ENCODE data around the gene RBP5.

Gene RBP5, protein sequence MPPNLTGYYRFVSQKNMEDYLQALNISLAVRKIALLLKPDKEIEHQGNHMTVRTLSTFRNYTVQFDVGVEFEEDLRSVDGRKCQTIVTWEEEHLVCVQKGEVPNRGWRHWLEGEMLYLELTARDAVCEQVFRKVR

DNA sequence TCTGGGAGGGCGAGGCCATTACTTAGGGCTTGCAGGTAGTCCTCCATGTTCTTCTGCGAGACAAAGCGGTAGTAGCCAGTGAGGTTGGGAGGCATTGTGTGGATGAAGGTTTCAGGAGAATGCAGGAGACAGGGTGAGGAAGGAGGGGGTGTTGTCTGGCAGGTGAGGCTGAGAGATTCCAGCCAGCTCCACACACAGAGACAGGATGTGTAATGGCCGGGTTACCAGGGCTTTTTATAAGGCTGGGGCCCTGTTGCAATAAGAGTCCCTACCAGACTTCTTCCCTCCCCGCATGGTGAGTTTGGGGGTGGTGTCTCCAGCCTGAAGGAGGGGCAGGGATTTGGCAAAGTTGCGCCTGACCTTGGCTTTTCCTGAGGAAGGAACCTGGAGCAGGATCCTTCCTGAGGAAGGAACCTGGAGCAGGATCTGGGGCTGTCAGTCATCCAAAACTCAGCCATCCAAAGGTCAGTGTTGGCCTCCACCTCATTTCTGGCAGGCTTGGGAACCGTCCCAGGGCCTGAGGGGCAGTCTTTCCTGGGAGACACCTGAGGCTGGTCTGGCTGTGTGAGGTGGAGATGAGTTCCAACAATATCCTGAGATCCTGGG lies at the start of gene RBP5:
Gene RBP5, minus strand, starts transcription at position 209 of the 606 bp plus-strand sequence. Its CDS starts 114 bp downstream, at position 95.
- DNase-seq (ENCODE audit: low read depth), result no peak

DNA sequence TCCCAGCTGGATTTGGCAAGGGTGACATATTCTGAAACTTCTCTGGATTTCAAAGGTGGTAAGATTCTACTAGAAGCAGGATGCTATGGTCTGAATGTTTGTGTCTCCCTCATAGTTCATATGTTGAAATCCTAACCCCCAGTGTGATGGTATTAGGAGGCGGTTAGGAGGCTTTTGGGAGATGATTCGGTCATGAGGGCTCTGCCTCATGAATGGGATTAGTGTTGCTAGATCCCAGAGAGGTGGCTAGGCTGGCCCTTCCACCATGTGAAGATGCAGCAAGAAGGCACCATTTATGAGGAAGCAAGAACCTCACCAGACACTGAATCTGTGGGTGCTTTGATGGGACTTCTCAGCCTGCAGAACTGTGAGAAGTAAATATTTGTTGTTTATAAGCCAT lies 49.8 kb upstream of the RBP5 start:
- DNase-seq (ENCODE audit: low read depth), result no peak

DNA sequence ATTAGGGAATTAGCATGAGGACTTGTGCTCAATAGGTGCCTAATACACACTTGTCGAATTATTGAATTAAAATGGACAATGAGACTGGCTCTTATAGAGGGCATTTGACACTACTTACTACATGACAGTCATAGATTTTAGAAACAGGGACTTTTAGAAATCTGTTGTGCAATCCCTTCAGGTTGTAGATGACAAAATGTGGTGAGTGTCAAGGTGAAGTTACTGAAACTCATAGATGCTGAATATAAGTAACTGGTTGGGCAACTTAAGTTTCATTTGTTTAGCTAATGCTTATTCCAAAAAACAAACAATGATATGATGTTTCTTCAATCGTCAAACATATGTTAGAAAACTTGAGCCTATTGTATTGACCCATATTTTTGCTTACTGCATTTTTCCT lies 47.9 kb upstream of the RBP5 start:
- no peak for DNase-seq (ENCODE audit: low read depth)

DNA sequence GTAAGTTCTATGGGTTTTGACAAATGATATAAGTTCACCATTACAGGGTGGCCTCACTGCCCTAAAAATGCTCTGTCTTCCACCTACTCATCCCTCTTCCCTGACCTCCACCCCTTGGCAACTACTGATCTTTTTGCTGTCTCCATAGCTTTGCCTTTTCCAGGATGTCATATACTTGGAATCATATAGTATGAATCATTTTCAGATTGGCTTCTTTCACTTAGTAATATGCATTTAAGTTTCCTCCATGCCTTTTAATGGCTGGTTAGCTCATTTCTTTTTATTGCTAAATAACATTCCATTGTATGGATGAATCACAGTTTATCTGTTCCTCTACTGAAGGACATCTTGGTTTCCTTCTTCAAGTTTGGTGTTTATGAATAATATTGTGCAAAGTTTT lies 46.8 kb upstream of the RBP5 start:
- peak; percentile 81 for DNase-seq (ENCODE audit: low read depth)

DNA sequence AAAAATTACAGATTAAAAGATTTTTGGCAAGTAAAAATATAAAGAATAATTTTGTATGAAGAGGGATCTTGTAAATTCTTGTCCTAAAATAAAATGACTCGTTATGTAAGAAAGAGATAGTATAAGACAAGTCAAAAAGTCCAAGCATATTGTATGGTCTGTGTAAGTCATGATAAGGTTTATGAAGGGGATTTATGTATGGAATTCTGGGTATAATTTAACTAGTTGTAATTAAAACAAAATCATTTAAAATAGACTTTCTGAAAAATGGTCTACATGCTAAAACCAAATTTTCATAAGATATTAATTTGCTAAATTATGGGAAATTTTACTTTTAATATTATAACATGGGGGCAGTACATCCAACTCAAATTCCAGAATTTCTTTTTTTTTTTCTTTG lies 43.2 kb upstream of the RBP5 start:
- DNase-seq (ENCODE audit: low read depth), result no peak

DNA sequence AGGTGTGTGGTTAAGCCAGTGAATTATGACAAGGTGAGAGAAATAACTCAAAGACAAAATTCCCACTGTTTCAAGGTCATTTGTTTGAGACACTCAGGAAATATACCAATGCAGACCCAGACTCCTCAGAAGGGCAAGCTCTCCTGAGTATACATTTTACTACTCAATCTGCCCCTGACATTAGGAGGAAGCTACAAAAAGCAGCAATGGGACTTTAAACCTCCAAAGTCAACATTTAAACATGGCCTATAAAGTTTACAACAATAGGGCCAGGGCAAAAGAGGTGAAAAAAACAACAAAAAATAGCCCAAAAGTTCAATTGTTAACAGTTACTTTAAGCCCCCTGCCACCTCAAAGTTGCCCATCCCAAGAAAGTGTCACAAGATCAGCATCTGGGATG lies 41.3 kb upstream of the RBP5 start:
- DNase-seq (ENCODE audit: low read depth), result no peak

DNA sequence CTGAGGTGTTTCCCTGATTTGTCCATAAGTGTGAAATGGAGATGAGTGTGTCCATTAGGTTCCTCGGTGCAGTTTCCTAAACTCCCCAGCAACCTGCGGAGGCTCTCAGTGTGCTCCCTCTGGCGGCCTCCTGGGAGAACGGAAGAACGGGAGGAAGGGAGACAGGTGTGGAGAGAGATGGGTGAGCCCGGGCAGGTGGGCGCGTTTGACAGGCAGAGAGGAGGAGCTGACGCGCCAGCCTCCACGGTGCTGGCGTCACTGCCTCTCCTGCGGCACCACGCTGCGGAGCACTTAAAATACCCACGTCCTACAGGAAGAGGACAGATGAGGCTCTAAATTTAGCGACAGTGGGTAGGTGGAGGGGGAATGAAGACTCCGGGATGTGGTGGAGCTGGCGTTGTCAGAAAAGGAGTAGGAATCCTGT lies 34.0 kb upstream of the RBP5 start:
- DNase-seq (ENCODE audit: low read depth), result peak; percentile 30

DNA sequence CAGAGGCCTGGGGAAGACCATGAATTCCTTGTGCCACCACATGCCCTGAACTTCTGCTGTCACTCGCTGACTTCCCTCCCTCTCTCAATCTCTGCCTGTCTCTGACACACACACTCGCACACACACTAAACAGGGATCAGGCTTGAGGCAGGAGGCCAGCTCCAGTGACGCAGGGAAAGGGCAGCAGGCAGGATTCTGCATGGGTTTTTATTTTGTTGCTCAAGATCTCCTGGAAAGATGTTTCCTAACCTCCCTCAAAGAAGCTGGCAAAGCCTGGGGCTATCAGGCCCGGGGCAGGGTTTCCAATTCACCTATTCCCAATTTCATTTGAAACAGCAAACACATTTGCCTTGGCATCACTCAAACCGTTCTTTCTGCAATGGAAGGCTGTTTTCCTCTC lies 33.1 kb upstream of the RBP5 start:
- DNase-seq (ENCODE audit: low read depth), result peak; percentile 35

DNA sequence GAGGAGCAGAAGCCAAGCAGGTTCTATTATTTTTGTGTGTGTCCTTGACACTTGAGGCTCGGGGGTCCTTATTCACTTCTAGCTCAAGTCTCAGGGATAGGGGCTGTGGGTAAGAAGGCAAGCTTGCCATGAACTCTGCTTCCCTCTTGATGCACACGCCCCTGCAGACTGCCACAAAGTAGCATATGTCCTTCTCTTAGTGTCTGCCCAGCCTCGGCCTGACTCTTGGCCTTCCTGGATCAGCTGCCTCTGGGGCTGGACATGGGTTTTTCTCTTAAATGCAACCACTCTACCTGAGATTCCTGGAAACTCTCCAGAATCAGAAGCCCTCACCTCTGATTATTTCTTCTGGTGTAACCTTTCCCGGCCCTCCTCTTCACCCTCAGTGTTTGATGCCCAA lies 32.6 kb upstream of the RBP5 start:
- no peak for DNase-seq (ENCODE audit: low read depth)

DNA sequence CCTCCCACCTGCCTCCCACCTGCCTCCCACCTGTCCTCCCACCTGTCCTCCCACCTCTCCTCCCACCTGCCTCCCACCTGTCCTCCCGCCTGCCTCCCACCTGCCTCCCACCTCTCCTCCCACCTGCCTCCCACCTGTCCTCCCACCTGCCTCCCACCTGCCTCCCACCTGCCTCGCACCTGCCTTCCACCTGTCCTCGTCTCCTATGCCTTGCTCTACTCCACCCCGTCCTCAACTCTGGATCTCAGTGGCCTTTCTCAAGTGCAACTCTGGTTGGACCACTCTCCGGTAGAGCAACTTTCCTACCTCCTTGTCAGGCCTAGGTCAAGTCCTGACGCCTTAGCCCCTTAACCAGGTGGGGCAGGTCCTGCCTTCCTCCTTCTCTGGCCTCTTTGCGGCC lies 31.5 kb upstream of the RBP5 start:
- DNase-seq (ENCODE audit: low read depth), result no peak

DNA sequence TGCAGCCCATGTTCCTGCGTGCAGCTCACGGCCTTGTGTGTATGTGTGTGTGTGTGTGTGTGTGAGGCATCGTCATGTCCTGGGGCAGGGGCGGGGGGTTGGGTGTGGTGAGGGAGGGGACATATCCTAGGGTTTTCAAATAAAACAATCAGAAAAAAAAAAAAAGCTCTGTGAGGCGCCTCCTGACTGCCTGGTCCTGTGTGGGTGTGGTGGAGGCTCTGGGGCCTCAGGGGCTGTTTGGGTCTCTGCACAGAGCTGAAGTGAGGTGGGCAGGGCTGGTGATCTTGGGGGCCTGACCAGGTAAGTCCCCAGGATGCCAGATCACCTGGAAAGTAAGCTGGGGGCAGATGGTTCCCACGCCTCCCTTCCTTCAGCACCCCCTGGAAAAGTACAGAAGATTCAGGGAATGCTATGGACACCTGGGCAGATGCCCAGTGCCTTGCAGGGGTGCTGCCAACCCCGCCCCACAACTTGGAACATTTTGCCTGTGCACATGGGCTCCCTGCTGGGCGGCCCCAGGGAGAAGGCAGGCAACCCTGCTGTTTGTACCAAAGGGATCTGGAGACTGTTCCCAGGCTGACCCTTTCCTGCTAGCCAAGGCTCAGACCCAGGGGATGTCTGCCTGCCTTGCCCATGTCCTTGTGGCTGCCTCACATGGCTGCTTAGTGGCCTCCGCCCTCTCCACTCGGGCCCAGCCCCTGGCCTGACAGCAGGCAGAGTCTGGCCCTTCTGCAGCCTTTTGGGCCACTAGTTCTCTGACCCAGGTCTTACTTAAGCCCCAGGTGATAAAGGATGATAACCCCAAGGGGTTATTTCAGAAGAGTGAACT lies 30.3 kb upstream of the RBP5 start:
- DNase-seq (ENCODE audit: low read depth), result no peak

DNA sequence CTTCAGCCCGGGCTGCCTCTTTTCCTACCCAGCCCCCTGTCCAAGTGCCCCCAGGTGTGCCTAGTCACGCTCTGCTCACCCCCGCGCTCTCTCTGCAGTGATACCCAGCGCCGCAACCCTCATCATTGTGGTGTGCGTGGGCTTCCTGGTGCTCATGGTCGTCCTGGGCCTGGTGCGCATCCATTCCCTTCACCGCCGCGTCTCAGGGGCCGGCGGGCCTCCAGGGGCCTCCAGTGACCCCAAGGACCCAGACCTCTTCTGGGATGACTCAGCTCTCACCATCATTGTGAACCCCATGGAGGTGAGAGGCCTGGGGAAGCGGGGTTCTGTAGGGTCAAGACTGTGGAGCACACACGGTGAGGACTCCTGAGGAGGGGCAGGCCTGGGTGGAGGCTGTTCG lies 28.7 kb upstream of the RBP5 start:
- DNase-seq (ENCODE audit: low read depth), result no peak

DNA sequence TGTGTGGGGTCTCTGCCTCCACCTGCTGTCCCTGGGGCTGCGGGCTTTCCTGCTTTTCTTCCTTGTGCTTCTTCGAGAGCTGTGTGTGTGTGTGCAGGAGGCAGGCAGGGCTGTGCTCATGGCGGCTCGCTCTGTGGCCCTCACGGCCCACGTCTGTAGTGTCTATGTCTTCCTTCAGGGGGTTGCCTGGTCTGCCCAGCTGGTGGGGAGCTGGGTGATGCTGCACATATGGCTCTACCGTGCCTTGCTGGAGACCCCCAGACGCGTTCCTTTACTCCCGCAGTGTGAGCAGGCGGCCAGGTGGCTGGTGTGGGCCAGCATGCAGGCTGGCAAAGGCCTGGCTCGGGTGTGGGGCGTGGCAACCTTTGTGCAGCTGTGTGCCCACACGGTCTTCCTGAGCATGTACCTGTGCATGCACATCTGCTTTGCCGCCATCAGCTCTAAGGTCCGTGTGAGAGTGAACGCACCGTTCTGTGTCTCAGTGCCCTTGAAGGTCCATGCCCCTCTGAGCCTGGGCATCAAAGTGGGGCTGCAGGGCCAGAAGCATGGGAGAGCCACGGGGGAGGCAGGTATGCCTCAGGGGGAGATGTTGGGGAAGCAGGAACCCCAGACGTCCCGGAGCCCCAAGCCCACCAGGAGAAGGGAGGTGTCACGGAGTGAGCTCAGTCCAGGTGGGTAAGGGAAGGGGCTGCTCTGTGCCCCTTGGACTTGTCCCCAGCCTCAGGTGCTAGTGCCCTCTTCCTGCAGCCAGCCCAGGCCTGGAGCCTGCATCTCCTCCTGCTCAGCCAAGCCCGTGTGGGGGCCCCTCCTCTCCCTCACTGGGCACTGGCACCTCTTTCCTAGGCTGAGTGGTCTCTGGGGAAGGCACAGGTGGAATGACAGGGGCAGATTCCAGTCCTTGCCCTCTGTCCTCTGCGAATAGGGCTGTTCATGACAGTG lies 27.8 kb upstream of the RBP5 start:
- DNase-seq (ENCODE audit: low read depth), result no peak

DNA sequence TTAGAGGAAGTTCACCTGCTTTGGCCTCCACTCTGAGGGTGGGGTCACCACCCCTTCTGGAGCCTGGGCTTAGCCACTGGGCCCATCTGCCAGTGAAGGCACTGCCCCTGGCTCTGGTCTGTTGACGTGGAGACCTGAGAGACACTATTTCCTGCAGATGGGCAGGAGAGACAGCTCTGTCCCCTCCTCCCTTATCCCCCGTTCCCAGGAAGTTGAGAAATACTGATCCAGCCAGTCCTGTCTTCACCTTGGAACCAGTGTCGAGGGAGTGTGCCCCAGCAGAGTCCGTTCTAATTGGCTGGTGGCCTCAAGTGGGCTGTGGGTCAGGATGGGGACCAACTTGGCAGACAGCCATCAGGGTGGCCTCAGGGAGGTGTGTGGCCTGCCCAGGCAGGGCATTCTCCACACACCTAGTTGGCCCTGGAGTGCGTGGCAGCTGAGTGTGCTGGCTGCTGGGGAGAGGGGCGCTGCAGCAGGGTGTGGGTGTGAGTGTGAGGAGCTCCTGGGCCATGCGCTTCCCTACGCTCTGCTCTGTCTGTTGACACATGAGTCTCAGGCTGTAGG lies 26.9 kb upstream of the RBP5 start:
- peak; percentile 38 for DNase-seq (ENCODE audit: low read depth)

DNA sequence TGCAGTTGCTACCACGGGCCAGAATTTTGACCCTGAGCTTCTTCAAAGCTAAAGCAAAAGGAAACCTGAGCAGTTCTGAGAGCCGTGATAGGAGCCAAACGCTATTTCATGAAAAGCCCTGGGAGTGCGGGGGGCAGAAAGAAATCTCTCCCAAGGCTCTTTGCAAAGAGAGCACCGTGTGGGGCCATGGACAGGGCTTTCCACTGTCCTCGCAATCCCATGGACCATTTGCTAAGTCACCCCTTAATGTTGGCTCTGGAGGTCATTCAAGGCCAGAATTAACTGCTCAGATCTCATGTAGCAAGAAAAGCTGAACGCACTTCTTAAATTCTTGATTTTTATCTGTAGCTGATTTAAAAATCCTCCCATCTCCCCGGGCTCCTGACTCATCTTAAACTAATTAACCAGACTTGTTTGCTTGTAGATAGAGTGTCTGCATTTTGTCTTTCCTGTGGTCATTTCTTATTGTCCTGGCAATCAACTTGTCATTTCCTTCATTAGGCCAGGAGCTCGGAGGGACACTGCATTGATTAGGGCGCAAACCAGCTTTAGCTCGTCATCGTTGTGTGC lies 26.3 kb upstream of the RBP5 start:
- peak; percentile 70 for DNase-seq (ENCODE audit: low read depth)

DNA sequence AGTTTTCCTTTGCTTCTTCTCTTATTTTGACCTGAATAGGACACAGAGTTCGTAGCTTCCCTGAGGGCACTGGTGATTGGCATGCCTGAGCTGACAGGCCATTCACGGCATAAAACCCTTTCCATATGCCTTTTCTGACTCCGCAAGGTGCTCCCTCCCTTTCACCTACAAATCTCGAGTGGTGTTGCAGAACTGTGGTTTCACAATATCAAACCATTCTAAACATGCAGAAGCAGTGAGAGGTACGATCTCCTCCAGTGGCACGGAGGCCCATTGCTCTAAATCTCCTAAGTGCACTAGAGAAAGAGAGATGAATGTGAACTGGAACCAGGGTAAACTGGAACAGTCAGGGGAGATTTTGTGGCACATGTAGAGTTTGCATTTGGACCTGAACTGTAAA lies 25.4 kb upstream of the RBP5 start:
- DNase-seq (ENCODE audit: low read depth), result no peak

DNA sequence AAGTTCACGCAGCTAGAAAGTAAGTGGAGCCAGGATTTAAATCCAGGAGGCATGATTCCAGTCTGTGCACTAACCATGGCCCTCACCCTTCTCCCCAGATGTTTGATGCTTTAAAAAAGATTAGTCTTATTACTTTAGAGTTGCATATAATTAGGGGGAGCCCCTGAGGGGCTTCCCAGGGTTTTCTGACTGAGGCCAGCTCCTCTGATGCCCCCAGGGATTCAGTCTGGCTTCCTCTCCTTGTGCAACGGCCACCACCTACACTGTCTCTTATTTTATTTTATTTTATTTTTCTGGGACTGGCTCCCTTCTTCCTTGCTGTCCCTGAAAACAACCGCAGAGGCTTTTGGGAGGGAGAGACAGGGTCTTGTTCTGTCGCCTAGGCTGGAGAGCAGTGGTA lies 24.1 kb upstream of the RBP5 start:
- no peak for DNase-seq (ENCODE audit: low read depth)

DNA sequence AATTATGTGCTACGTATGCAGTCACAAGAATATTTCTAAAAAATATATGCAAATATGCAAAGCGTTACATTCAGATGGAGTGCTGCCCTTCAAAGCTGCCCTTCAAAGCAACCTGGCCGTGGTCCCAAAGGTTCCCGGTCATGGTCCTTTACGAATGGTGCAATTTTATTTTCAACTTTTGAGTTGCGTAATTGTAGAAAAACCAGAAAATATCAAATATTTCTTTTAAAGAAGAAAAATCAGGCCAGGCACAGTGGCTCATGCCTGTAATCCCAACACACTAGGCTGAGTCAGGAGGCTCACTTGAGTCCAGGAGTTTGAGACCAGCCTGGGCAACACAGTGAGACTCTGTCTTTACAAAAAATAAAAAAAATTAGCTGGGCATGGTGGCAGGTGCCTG lies 22.8 kb upstream of the RBP5 start:
- DNase-seq (ENCODE audit: low read depth), result no peak

DNA sequence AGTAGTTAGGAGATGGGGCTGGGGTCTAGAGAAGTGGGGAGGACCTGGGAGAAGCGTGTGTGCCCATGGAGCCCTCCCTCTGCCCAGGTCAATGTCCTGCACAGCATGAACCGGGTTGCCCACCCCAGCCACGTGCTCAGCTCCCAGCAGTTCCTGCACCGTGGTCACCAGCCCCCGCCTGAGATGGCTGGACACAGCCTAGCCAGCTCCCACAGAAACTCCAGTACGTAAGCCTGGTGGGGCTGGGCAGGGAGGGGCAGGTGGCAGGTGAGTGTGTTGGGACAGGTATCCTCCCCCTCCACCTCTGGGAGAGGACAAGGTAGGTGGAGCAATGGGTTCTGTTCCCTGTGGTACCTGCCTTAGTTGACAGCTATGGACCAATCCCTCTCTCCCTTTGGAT lies 22.2 kb upstream of the RBP5 start:
- DNase-seq (ENCODE audit: low read depth), result no peak

DNA sequence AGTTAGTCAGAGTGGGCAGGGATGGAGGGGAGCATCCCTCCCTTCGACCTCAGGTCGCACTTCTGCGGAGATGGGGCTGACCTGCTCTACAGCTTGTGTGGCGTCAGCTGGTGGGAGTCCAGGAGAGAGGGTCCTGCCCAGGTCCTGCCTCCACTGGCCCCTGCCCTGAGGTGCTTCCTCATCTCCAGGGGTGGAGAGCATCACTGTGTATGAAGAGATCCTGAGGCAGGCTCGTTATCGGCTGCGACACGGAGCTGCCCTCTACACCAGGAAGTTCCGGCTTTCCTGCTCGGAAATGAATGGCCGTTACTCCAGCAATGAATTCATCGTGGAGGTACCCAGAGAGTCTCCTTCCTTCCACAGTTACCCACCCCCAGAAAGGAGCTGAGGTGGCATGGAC lies 21.7 kb upstream of the RBP5 start:
- no peak for DNase-seq (ENCODE audit: low read depth)

DNA sequence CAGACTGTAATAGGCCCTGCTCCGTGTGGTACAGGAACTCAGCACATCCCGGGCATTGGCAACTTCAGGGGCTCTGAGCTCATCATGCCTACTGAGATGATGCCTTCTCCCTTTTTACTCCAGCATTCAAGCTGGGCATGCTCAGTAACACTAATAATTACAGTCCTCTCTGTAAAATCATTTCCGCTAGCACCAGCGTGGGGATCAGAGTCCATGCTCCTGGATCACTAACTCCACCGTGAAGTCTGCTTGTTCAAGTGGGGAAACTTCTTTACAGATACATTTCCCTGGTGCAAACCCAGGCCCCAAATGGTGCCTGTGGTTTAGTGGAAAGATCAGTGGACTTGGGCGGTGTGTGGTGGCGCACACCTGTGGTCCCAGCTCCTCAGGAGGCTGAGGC lies 18.2 kb upstream of the RBP5 start:
- DNase-seq (ENCODE audit: low read depth), result no peak

DNA sequence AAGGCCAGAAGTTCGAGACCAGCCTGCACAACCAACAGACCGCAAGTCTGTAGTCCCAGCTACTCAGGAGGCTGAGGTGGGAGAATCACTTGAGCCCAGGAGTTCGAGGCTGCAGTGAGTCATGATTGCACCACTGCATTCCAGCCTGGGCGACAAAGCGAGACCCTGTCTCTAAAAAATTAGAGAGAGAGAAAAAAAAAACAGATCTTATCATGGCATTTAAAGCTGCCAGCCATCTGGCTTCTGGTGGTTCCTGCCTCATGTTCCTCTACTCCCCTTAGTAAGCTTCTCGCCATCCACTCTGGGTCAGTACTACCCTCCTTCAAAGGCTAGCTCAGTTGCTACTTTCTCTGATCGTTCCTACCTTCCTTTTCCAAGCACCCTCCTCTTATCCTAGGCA lies 17.5 kb upstream of the RBP5 start:
- DNase-seq (ENCODE audit: low read depth), result peak; percentile 41
